NCI-H1417 (cell line): Measurements from ENCODE around the gene PNPLA3.

Source experiments
- DNase-seq, 3 experiments: peaks; one replicate each; lab custom pipeline; 2025; lab: John Stamatoyannopoulos, UW

The PNPLA3 gene

DNA sequence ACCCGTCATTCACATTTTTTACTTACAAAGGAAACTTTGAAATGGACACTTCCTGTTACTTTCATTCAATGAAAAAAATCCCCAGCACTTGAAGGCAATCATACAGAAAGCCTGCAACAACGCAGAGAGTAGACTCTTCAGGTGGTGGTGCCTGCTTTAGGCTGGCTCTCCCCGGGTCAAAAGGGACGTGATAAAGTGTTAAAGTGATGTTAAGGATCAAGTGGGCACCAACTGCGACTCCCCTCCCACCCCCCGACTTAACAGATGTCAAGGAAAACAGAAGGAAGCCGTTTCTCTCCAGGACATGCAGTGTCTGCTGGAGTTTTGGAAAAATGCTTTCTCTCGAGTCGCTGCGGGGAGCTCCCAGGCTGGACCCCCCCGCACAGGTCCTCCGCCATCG, 414 bp upstream of the PNPLA3 start:
- peak in 1 of 3 experiments; percentile 32 for DNase-seq

DNA sequence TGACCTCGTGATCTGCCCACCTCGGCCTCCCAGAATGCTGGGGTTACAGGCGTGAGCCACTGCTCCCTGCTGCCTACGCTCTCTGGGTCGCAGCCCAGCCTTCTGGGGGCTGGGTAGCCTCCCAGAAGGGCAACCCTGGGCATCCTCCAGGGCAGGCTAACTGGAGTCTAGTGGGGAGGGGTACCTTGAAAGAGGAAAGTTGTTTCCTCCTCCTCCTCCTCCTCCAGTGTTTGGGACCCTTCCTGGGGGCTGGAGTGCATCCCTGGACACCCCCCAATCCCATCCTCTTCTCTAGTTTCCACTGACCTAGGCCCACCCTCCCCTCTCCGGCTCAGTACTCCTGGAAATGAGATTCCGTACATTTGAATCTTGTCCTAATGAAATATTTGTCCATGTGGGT, 1.3 kb downstream of the PNPLA3 start:
- no peak for DNase-seq

DNA sequence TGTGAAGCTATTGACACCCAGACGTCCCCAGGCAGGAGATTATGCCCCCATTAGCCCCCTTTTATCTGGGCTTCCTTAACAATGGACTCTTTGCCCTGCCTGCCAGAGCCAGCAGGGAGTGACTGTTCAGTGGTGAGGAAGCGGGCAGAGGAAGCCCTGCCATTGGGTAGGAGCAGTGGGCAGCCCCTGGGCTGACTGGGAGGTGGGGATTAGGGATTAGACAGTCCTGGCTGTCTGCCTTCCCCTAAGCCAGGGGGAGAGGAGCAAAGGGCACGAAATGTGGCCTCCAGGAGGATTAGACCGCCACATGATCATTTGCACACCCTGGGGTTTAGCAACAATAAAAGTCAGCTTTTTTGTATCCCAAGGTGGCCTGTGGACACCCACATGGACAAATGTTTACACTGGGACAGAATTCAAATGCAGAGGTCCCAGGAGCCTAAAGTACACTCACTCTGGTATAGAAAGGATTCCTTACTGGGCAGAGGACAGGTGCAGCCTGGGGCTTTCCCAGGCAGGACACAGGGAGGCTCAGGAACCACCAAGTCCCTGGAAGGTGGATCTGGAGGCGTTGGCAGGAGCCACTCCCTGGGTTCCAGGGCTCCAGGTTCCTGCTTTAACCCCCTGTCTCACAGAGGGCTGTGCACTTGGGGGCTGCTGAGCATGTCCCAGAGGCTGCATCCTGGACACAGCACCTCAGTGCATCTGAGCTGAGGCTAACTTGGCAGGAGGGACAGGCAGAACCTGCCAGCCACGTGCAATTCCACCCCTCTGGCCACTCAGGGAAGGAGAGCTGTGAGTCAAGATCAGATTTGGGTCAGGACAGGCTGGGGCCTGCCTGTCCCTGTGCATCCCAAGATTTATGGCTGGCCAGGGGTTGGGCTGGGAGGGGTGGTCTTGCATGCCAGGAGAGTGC, 2.1 kb downstream of the PNPLA3 start:
- DNase-seq = no peak

DNA sequence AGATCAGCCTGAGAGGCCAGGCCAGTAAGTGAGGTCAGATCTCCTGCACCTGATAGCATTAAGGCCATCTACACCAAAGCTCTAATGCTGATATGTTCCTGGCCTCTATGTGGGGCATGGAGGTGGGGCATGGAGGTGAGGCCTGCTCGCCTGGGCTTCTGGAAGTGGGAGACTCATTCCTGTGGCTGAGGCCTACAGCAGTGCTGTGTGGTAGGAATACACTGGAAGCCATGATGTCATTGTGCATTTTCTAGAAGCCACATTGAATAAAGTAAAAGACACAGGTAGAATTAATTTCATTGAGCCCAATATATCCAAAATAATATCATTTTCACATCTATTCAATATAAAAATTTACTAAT, 2.7 kb downstream of the PNPLA3 start:
- DNase-seq = no peak

DNA sequence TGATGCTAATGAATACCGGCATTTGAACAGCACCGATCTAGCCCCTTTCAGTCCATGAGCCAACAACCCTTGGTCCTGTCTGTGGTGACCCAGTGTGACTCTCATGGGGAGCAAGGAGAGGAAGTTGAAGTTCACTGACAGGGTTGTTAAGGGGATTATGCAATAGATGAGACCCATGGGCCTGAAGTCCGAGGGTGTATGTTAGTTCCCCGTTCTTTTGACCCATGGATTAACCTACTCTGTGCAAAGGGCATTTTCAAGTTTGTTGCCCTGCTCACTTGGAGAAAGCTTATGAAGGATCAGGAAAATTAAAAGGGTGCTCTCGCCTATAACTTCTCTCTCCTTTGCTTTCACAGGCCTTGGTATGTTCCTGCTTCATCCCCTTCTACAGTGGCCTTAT, 4.9 kb downstream of the PNPLA3 start:
- no peak for DNase-seq

DNA sequence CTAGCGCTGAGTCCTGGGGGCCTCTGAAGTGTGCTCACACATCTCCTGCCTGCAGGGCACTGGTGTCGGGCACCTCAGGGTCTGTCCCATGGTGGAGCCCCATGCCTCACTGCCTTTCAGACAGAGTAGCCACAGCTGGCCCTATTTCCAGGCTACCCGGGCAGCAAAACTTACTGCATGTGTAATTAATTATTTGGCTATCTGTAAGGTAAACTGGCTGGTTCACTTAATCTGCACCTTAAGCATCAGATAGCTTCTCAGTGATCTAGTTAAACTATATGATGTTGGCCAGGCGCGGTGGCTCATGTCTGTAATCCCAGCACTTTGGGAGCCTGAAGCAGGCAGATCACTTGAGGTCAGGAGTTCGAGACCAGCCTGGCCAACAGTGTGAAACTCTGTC, 5.3 kb downstream of the PNPLA3 start:
- DNase-seq = no peak

DNA sequence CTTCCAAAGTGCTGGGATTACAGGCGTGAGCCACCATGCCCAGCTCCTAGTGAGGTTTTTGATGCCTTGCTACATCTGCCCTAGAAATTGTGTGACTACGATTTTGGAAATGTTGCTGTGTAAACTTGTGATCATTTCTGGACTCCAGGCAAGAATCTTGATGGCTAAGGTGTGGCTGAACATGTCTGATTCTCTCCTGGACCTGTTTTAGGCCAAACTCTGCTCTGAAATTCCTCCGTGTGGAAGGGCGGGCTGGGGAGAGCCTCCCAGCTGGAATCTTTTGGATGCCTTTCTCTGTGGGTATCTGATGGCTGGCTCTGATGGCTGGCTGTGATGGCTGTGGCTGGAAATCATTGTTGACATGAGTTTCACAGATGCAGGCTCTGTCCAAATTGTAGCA, 8.2 kb downstream of the PNPLA3 start:
- no peak for DNase-seq

DNA sequence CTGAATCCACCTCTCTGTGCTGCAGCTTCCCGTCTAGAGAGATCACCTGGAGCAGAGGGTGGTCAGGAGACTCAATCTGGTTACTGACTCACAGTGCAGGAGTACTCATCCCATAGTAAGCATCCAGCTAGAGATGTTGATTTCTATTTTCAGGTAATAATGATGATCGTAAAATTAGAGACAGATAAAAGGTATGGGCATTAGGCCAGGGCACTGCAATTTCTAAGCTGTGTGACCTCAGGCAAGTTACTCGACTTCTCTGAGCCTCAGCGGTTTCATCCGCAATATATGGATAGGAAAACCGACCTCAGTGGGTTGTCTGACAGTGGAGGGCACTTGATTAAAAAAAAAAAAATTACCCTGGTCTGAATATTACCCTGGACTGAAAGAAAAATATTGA, 17.8 kb downstream of the PNPLA3 start:
- no peak for DNase-seq

DNA sequence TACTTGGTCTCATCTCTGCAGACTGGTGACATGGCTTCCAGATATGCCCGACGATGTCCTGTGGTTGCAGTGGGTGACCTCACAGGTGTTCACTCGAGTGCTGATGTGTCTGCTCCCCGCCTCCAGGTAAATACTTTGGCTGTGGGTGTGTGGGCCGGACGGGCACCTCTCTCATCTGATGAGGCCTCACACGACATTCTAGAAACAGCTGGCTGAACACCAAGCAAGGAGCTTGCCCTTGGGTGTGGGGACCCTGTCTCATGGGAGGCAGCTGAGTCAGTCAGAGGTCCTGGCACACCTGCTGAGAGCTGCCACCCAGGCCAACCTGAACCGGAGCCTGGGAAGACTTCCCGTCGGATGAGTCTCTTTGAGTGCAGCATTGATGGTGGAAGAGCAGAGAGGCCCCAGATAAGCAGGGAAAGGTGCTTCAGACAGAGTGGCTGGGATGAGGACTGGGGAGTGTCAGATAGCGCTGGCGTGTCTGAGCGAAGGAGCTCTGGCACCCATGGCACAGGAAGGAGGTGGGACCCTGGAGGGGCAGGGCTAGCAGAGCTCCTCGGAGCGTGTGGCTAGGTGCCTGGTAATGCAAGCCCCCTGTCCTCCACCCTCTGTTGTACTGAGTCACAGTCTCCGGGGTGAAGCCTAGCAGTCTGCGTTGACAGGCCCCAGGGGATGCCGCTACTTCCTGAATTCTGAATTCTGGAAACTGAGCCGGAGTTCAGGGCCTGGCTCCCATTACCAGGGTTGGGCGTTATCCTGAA, 21.2 kb downstream of the PNPLA3 start:
- no peak for DNase-seq

DNA sequence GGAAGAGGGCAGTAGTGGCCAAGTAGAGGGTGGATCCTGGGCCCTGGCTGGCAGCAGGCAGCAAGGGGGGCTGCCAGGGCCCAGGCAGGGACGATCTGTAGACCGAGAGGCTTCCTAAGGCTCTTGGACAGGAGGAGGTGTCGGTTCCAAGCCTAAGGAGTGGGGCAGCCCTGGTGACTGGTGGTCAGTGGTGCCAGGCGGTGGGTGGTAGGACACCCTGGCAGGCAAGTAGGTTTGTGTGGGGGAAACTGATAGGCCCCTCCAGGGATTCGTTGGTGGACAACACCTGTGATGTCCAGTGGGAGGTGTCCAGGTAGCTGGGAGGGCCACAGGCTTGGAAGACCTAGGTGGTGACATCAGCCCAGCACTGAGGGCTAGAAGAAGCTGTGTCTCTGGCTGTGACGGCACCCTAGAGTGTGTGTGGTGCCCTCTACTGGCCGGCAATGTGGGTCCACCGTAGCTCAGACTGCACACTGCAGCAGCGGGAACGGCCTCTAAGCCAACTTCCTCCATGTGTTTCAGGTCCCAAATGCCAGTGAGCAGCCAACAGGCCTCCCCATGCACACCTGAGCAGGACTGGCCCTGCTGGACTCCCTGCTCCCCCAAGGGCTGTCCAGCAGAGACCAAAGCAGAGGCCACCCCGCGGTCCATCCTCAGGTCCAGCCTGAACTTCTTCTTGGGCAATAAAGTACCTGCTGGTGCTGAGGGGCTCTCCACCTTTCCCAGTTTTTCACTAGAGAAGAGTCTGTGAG, 22.2 kb downstream of the PNPLA3 start:
- DNase-seq = peak in 2 of 3 experiments; percentile 3 to 8

DNA sequence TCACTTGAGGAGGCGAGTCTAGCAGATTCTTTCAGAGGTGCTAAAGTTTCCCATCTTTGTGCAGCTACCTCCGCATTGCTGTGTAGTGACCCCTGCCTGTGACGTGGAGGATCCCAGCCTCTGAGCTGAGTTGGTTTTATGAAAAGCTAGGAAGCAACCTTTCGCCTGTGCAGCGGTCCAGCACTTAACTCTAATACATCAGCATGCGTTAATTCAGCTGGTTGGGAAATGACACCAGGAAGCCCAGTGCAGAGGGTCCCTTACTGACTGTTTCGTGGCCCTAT, 22.7 kb downstream of the PNPLA3 start:
- no peak for DNase-seq

DNA sequence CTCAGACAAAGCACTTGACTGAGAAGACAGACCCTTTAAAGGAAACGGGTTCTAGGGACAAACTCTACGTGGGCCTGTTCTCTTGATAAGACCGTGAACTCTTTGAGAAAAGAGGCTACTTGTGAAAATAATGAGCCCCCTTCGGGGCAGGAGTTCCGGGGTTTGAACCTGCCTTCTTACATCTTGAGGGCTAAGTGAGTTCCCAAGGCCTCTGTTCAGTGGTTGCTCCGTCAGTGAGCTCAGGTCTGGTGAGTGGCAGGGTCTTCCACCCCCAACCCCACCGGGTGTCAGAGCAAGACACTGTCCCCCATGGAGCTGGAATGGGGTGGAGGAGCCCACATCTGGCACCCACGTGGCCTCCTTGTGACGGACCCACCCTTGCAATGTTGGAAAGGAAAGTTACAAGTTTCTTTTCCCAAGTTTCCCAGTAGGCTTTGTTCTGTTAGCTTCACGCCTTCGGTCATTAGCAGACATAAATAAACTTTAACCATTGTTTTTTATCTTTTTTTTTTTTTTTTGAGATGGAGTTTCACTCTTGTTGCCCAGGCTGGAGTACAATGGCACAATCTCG, 25.3 kb downstream of the PNPLA3 start:
- DNase-seq = no peak

DNA sequence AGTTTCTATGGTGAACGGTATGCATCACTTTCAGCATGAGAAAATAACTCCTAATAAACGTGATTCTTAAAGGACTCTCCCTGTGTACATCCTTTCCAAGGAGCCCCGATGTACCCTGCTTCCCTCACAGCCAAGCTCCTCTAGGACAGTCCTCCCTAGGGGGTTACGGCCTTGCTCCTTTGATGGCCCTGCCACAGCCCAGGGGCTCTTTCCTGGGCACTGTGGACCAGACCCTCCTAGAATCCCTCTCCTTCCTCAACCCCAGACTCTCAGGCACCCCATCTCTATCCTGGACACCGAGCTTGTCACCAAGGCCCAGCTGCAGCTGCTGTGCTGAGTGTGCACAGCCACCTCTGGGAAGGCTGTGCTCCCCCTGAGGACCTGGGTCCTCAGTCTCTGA, 27.8 kb downstream of the PNPLA3 start:
- DNase-seq = no peak

DNA sequence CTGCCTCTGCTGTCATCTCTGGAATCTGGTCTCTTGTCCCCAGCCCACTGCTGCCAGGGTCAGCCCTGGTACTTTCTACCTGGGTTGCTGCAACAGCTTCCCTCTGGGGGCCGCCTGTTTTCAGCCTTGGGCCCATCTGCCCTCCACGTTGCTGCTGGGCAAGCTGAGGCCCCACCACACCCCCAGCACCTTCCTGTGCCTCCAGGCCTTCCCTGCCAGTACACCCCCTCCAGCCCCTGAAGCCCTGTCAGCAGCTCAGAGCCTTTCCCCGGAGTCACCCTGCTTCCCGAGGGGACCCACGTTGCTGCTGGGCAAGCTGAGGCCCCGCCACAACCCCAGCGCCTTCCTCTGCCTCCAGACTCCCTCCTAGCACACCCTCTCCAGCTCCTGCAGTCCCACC, 28.4 kb downstream of the PNPLA3 start:
- DNase-seq = no peak

DNA sequence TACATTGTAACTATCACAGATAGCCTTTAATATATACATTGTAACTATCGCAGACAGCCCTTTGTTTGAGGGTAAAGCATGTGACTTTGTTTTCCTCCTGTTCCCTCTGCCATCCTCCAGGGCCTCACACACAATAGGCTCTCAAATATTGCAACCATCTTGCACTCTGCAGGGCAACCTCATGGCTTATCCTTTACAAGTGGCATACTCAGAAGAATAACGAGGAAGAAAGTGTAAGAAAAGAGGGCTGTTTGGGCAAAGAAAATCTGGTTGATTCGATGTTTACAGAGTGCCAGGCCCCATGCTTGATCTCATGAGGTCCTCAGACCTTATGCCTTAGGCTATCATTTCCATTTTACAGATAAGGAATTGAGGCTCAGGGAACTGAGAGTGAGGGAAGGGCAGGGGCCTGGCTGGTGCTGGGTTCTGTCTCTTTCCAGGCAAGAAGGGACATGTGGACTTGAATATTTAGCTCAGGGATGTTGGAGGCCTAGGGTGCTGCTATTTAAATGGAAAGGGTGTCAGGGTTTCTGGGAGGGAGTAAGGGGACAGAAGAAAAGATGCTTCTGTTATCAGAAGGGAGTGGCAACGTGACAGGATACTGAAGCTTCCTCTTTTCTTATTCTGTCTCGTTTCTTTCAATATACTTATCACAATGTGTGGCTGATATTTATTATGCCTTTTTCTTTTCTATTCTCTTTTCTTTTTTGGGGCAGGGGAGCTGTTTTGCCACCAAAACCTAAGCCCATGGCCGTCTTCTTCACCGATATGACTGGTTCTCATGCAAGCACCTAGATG, 30.6 kb downstream of the PNPLA3 start:
- DNase-seq = peak in 1 of 3 experiments; percentile 6

DNA sequence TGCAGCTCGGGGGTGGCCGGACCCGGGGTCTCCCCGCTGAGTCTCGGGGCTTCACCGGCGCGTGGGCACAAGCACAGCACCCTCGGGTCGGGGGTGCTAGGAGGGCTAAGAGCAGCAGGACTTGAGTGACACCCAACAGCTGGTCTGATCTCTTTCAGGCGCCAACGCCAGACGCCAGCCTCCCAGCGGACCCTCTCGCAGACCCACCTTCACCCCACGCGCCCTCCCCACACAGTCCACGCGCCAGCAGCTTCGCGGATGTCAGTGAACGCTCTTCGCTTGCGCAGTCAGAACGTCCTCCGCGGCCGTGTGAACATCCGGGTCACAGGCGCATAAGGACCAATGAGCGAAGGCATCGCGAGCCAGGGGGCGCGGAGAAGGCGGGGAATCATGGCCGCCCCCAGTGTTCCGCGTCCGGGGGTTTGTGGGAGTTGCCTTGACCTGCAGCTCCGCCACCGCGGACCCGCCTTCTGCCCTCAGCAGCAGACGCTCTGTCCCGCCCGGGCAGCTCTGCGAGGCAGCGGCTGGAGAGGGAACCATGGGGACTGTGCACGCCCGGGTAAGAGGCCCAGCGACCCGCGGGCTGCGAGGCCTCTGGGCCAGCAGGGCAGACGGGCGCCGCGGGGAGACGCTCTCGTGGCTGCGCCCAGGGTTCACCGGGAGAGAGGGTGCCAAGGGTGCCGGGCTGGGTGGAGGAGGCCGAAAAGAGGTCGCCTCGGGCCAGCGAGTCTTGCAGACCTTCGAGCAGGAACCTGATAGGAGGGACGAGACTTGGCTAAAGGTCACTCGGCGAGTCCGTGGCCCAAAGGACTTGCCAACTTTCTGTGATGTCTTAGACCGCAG, 31.7 kb downstream of the PNPLA3 start, which contains the start of gene SAMM50:
TSS of gene SAMM50 (plus strand) at position 403 of the 843 bp plus-strand sequence. CDS start at position 539, 136 bp downstream.
- peak; percentile 85 to 92 (median 86) for DNase-seq

DNA sequence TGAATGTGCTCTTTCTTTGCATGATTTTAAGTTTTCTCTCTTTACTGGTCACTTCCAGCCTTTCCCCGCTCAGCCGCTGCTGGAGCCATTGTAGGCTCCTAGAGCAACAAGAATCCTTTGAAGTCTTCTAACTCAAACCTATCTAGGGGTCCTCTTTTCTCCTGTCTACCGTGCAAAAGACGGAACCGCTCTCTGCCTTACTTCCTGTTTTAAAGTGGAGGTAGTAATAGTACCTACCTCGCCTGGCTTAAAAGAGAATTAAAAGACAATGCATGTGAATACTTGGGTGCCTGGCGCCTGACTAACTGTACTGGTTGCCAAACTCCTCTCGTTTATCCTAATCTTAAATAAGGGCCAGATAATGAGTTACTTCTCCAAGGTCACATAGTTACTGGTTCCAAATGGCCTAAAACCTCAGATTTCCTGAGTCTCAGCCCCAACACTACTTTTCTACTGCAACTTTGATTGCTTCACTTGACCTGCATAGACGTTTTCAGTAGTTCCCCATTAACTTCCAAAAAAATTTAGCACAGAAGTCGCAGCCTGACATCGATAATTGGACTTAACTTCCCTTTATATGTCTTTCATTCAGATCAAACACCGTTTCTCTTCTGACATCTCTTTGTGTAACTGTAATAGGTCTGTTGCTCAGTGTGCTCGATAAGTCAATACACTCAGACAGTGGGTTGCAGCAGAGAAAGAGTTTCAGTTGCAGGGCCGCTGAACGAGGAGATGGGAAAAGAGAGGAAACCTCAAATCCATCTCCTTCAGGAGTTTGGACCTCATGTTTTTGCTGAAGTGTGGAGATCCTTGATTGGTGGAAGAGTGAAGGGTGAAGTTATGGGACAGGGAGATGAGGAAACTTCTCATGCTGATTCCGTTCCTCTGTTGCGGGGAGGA, 32.5 kb downstream of the PNPLA3 start:
- peak in 1 of 3 experiments; percentile 46 for DNase-seq

DNA sequence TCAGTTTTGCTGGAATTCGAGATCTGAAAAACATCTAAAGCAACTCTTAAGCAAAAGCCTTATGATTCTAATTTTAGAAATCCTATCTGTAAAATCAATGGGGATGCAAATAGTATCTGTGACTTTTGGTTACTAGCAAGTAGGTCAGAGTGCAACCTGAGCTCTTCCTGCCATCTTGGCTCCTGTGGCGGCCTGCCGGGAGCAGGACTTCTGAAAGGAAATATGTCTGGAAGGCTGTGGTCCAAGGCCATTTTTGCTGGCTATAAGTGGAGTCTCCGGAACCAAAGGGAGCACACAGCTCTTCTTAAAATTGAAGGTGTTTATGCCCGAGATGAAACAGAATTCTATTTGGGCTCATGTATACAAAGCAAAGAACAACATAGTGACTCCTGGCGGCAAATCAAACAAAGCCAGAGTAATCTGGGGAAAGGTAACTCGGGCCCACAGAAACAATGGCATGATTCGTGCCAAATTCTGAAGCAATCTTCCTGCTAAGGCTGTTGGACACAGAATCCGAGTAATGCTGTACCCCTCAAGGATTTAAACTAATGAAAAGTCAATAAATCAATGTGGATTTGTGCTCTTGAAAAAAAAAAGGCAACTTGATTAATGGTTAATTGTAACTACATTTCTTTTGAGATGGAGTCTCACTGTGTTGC, 33.3 kb downstream of the PNPLA3 start:
- no peak for DNase-seq

DNA sequence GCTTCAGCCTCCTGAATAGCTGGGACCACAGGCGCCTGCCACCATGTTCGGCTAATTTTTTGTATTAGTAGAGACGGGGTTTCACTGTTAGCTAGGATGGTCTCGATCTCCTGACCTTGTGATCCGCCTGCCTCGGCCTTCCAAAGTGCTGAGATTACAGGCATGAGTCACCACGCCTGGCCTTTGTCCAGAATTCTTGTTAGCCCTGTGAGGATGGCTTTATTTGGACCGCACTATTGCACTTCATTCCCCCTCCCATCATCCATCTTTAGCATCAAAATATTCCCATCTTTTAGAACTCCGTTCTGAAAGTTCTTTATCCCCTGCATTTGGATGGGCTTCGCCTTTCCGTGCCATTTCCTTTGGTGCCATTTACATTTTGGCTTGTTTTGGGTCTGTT, 34.3 kb downstream of the PNPLA3 start:
- DNase-seq = no peak
